ENCODE data around the gene TUBAL3. TPM values are rescaled to one million over a fixed set of nuclear protein-coding genes. Genes with fewer than 3 reads are reported as not detected.

Gene TUBAL3
- total RNA-seq, 2 donors from 2014 or later, result not detected

GRCh38 chr10:5364890-5365338, 39.7 kb downstream of the TUBAL3 start, which contains the start of gene UCN3:
Gene UCN3, plus strand, starts transcription at chr10:5364966. Its CDS starts 8,755 bp downstream, at chr10:5373721.
- Histone ChIP-seq H3K36me3 (ENCODE audit: control insufficient read depth, insufficient read depth, low read length) (no peaks in the 10 kb centered on the region), H3K27me3 (ENCODE audit: control insufficient read depth, insufficient read depth, low read length, poor library complexity, severe bottlenecking) (no peaks in the 10 kb centered on the region), H3K27ac (ENCODE audit: low read depth, low read length) (no peak within 1 kb of the TSS), H3K9ac (ENCODE audit: extremely low read depth, low read length, poor library complexity, severe bottlenecking) (no peak within 1 kb of the TSS), H3K4me1 (ENCODE audit: control insufficient read depth, insufficient read depth, low read length) (no peaks in the 10 kb centered on the region), H3K9me3 (ENCODE audit: control insufficient read depth, low read length) (peaks cover 3% of the 10 kb centered on the region), H3K4me3 (ENCODE audit: low read length) (no peak within 1 kb of the TSS)
- H3K36me3 Mint-ChIP-seq (ENCODE audit: low read depth), result no peaks in the 10 kb centered on the region
- no peaks in the 10 kb centered on the region for H3K27me3 Mint-ChIP-seq (ENCODE audit: insufficient read depth)
- no peak within 1 kb of the TSS for H3K4me3 Mint-ChIP-seq
- WGBS, 2 experiments (ENCODE audit: insufficient coverage in 1 of 2, insufficient read length in 1 of 2), result 83 to 86% methylated on average over 12 to 21 of the region's 21 CpGs
- TF ChIP-seq CTCF (conservative IDR thresholded peaks at IDR 0.05), result no peak
- peaks cover 1% of the 10 kb centered on the region for H3K9me3 Mint-ChIP-seq
- H3K27ac Mint-ChIP-seq, result no peak within 1 kb of the TSS
- H3K4me1 Mint-ChIP-seq, result peaks cover 5% of the 10 kb centered on the region
- no peak for DNase-seq

GRCh38 chr10:5364374-5364773, 40.3 kb downstream of the TUBAL3 start:
- Histone ChIP-seq H3K4me1 (ENCODE audit: control insufficient read depth, insufficient read depth, low read length) (no peaks in the 10 kb centered on the region), H3K36me3 (ENCODE audit: control insufficient read depth, insufficient read depth, low read length) (no peaks in the 10 kb centered on the region), H3K27ac (ENCODE audit: low read depth, low read length) (no peak overlapping the region), H3K9me3 (ENCODE audit: control insufficient read depth, low read length) (no peaks in the 10 kb centered on the region), H3K4me3 (ENCODE audit: low read length) (no peak overlapping the region), H3K9ac (ENCODE audit: extremely low read depth, low read length, poor library complexity, severe bottlenecking) (no peak overlapping the region), H3K27me3 (ENCODE audit: control insufficient read depth, insufficient read depth, low read length, poor library complexity, severe bottlenecking) (no peaks in the 10 kb centered on the region)
- Mint-ChIP-seq H3K27me3 (ENCODE audit: insufficient read depth) (no peaks in the 10 kb centered on the region), H3K27ac (no peak overlapping the region), H3K4me1 (peaks cover 5% of the 10 kb centered on the region), H3K36me3 (ENCODE audit: low read depth) (no peaks in the 10 kb centered on the region), H3K9me3 (no peaks in the 10 kb centered on the region), H3K4me3 (no peak overlapping the region)
- TF ChIP-seq CTCF (conservative IDR thresholded peaks at IDR 0.05), result no peak
- 87 to 94% methylated on average over 6 to 11 of the region's 11 CpGs for WGBS, 2 experiments (ENCODE audit: insufficient coverage in 1 of 2, insufficient read length in 1 of 2)
- DNase-seq, result no peak

GRCh38 chr10:5362873-5363272, 41.8 kb downstream of the TUBAL3 start:
- no peak overlapping the region for H3K27ac Mint-ChIP-seq
- peaks cover 5% of the 10 kb centered on the region for H3K4me1 Mint-ChIP-seq
- Histone ChIP-seq H3K36me3 (ENCODE audit: control insufficient read depth, insufficient read depth, low read length) (no peaks in the 10 kb centered on the region), H3K4me3 (ENCODE audit: low read length) (no peak overlapping the region), H3K9ac (ENCODE audit: extremely low read depth, low read length, poor library complexity, severe bottlenecking) (no peak overlapping the region), H3K9me3 (ENCODE audit: control insufficient read depth, low read length) (no peaks in the 10 kb centered on the region), H3K27me3 (ENCODE audit: control insufficient read depth, insufficient read depth, low read length, poor library complexity, severe bottlenecking) (no peaks in the 10 kb centered on the region), H3K4me1 (ENCODE audit: control insufficient read depth, insufficient read depth, low read length) (no peaks in the 10 kb centered on the region), H3K27ac (ENCODE audit: low read depth, low read length) (no peak overlapping the region)
- TF ChIP-seq CTCF (conservative IDR thresholded peaks at IDR 0.05), result no peak
- H3K36me3 Mint-ChIP-seq (ENCODE audit: low read depth), result no peaks in the 10 kb centered on the region
- DNase-seq, result no peak
- H3K27me3 Mint-ChIP-seq (ENCODE audit: insufficient read depth), result no peaks in the 10 kb centered on the region
- H3K9me3 Mint-ChIP-seq, result no peaks in the 10 kb centered on the region
- H3K4me3 Mint-ChIP-seq, result no peak overlapping the region
